ENCODE results near the gene CHORDC1.
A peak's percentile ranks its signal among the peaks of the same experiment; 100 is the strongest.
"Not testable (repeated sequence)": the region's sequence is repeated elsewhere in the genome, so short reads cannot be mapped to it uniquely, and the experiment has no call there.

The CHORDC1 gene

DNA sequence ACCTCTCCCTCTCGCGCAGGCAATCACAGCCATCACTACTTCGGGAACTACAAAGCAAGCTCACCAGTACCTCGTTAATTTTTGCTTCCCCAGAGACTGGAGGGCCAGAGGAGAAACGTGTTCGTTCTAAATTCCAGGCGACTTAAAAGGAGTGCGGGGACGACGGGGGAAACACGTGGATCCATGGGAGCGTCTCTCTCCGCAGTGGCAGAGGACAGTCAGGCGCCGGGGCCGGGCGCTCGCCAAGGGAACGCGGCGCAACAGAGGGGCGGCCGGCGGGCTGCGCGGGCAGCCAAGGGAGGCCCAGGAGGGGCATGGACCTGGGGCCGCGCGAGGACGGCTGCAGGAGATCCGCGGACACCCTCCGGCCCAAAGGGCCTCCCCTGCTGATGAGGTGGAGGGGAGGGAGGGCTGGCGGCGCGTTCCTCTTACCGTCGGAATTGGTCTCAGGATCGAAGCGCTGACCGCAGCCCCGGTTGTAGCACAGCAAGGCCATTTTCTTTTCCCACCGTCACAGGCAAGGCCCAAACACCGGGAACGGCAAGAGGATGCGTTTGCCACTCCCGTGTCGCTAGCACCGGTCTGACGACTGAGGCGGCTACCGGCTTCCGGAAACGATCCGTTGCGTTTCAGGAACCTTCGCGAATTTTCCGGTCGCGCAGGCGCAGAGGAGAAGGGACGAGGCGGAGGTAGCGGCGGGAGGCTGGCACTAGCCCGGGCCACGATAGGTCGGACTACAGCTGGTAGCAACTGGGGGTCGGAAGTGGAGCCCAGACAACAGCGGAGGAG lies at the start of gene CHORDC1:
TSS of gene CHORDC1 (minus strand) at position 591 of the 789 bp plus-strand sequence. CDS start at position 496, 95 bp downstream.
- peak; percentile 16 for FAIRE-seq

DNA sequence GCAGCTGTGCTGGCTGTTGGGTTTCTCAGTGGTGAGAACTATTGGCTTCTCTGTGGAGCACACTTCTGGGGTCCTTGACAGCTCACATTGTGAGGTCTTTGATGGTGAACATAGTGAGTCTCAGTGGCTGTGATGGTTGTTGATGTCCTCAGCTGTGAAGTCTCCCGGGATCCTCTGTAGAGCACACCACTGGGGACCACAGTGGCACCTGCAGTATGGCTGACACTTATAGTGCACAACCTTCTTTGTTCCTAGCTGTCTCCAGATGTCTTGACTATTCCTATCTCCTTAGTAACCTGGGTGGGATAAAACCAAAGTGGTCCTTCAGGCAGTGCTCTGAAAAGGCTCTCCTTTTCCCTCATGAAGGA lies 34.3 kb upstream of the CHORDC1 start:
- FAIRE-seq: no peak

More for the DNA sequence above, at the start of gene CHORDC1:
- peak; percentile 70 for DNase-seq (ENCODE audit: low spot score)

DNA sequence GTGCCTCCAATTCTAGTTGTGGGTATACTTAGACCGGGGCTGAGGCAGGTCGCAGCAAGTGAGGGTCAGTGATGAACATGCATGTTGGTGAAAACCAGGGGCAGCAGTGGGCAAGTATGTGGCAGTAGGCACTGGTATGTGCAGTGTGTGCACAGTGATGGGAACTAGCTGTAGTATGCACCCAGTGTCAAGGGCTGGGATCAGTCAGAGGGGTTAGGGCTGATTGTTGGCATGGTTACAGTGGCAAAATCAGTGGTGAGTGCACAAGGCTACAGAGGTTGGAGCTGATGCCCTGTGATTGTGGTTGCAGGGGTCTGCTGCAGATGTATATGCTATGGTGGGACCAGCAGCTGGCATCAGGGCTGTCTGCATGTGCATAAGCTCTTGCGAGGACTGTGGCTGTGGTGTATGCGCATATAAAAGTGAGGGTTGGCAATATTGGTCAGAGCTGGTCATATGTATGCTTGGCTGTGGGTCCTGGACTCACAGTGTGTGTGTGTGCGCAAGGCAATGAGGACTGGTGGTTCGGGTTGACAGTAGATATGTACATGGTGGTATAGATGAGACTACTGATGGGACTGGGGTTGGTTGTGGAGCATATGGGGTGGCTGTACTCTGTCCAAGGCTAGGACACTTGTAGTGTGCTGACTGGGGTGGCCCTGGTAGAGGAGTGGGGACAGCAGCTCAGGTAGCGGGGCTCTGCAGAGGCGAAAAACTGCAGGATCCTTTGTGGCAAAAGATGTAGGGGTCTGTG lies 33.7 kb upstream of the CHORDC1 start:
- DNase-seq (ENCODE audit: low spot score) (no peak), FAIRE-seq (no peak)

More for the DNA sequence above, 34.3 kb upstream of the CHORDC1 start:
- no peak for DNase-seq (ENCODE audit: low spot score)

DNA sequence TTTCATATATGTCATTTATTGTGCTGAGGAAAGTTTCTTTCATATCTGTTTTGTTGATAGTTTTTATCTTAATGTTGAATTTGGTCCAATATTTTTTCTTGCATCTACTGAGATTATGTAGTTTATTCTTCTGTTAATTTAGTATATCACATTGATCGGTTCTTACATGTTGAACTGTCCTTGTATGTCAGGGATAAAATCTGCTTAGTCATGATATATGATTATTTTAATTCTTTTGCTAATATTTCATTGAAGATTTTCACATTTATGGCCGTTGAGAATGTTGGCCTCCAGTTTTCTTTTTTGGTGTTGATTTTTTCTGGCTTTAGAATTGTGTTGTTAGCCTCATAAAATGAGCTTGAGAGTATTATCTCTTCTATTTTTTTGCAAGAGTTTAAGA lies 31.2 kb upstream of the CHORDC1 start:
- FAIRE-seq (no peak), DNase-seq (ENCODE audit: low spot score) (no peak)

DNA sequence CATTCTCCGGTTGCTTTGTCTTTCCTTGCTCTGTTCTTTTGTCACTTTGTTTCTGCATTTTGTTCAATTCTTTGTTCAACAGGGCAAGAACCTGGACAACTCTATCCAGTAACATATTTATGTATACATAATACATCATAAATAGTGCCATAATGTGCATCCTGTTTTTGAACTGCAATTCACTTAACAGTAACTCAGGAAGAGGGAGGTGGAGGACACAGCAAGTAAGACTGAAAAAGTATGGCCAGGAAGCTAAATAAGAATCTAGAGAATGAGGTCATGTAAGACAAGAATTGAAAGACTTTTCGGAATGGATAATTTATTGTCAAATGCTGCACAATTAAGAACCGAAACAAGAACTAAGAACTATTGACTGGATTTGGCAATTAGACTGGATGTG lies 29.2 kb upstream of the CHORDC1 start:
- FAIRE-seq (no peak), DNase-seq (ENCODE audit: low spot score) (no peak)

DNA sequence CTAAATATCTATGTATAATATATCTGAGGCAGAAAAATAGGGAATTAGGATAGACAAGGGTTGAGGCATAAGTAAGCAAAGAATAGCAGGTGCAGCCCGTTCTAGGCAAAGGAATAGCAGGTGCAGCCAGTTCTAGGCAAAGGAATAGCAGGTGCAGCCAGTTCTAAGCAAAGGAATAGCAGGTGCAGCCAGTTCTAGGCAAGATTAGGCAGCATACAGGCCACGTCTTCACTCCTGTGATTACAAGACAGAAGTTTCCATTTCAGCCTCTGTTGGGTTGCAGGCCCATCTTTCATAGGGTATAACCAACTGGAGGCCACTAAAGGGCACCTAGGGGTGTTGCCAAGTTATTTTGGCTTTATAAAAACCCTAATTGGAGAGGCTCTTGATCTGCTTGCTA lies 28.8 kb upstream of the CHORDC1 start:
- FAIRE-seq (no peak), DNase-seq (ENCODE audit: low spot score) (no peak)

DNA sequence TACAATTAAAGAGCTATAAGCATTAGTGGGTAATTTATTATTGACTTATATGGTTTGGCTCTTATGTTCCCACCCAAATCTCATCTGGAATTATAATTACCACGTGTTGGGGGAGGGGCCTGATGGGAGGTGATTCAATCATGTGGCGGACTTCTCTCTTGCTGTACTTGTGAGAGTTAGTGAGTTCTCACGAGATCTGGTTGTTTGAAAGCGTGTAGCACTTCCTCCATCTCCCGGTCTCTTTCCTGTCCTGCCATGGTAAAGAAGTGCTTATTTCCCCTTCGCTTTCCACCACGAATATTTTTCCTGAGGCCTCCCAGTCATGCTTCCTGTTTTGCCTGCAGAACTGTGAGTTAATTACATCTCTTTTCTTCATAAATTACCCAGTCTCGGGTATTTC lies 28.1 kb upstream of the CHORDC1 start:
- no peak for FAIRE-seq

DNA sequence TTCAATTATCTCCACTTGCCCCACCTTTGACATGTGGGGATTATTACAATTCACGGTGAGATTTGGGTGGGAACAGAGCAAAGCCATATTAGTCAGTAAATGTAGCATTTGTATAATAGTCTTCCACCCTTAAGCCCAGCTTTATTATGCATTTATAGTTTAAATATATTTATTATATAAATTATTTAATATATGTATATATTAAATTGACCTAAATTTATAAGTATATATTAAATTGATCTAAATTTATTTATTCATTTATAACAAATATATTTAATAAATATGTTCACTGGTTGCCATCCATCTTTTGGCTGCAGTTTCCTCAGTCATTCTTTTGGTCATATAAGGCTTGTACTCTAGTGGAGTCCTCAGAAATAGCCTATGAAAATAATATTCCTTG lies 23.6 kb upstream of the CHORDC1 start:
- FAIRE-seq: no peak

More for the DNA sequence above, 28.1 kb upstream of the CHORDC1 start:
- no peak for DNase-seq (ENCODE audit: low spot score)

DNA sequence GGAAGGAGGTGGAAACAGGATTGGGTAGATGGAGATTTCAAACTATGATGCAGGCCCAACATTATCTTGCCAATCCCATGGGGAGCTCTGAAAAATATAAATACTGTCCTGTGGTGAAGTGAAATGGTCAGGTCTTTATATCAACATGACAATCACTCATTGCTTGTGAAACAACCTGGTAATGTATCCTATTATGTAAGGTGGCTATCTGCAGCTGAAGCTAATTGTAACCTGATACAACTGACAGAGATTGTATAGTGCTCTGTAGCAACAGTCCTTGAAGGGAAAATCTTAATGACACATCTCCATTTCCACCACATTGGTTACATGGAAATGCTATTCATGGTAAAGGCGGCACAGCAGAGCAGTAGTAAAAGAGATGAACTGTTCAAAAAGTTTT lies 20.7 kb upstream of the CHORDC1 start:
- DNase-seq (ENCODE audit: low spot score): no peak
- no peak for FAIRE-seq

More for the DNA sequence above, 23.6 kb upstream of the CHORDC1 start:
- DNase-seq (ENCODE audit: low spot score): no peak

DNA sequence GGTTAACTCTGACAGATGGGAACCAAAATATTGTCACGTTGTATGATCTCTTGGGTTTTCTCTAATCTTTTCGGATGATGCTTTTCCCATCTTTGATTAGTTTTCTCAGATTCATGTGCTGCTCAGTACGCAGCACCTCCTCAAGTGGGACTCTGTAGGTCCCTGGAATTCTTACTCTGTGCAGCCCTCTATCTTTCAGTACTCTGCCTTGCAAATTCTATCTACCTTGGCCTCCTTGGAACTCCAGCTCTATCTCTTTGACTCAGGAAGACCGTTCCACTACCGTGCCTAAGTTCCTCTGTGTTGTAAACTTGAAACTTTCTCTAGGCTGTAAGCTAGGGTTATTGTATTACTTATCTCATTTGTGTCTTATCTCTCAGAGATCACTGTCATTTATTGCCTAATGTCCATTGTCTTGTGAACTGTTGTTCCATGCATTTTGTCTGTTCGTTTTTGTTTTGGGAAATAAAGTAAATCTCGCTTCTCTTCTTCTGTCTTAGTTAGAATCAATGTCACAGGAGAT lies 20.1 kb upstream of the CHORDC1 start:
- FAIRE-seq (no peak), DNase-seq (ENCODE audit: low spot score) (no peak)

DNA sequence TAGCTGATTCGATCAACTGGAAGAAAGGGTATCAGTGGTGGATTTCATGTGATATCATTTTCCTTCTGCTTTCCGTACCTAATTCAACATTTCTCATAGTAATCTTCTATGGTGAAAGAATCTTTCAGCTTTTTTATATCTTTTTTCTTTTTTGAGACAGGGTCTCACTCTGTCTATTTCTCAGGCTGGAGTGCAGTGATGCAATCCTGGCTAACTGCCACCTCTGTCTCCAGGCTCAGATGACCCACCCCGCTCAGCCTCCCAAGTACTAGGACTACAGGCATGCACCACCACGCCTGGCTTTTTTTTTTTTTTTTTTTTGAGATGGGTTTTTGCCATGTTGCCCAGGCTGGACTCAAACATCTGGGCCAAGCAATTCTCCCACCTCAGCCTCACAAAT lies 18.6 kb upstream of the CHORDC1 start:
- no peak for DNase-seq (ENCODE audit: low spot score)
- FAIRE-seq: no peak

DNA sequence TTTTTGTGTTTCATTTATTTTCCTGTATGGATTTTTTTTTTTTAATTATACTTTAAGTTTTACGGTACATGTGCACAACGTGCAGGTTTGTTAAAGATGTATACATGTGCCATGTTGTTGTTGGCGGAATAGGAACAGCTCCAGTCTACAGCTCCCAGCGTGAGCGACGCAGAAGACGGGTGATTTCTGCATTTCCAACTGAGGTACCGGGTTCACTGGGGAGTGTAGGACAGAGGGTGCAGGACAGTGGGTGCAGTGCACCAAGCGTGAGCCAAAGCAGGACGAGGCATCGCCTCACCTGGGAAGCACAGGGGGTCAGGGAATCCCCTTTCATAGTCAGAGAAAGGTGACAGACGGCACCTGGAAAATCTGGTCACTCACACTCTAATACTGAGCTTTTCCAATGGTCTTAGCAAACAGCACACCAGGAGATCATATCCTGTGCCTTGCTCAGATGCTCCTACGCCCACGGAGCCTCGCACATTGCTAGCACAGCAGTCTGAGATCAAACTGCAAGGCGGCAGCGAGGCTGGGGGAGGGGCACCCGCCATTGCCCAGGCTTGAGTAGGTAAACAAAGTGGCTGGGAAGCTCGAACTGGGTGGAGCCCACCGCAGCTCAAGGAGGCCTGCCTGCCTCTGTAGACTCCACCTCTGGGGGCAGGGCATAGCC lies 17.3 kb upstream of the CHORDC1 start:
- not testable (repeated sequence) for DNase-seq (ENCODE audit: low spot score); FAIRE-seq

DNA sequence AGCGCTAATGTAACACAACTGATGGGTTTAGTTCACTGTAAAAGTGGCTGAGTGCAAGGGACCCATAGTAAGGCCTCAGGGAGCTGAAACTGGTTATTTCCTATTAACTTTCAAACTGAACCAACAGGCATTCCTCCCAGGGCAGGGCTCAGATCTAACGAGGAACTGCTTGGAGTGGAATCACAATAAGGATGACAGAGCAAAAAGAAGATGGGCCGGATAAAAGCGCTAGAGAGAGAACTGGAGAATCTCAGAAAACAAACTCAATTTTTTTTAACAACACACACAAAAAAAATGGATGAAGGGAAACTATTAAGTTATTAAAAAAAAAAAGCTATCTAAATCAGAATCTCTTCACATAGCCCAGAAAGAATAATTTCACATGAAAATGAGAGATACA lies 14.2 kb upstream of the CHORDC1 start:
- FAIRE-seq: no peak
- no peak for DNase-seq (ENCODE audit: low spot score)

DNA sequence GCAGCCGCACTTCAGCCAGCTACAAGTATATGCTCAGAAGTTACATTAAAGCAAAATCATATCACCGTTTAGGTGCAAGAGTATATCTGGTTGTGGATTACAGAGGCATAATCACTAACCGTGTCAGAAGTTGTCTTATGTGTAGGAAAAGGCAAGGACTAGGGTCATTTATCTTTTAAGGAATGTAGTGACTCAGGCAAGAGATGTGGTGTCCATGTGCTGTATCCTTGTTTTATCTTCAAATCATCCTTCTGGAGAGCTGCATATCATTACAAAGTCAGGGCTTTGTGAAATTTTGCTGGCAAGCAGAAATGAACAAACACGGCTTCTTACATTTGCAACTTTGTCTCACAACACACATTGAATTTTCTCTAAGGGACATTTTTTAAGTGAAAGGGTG lies 12.7 kb upstream of the CHORDC1 start:
- no peak for DNase-seq (ENCODE audit: low spot score)
- FAIRE-seq: no peak

DNA sequence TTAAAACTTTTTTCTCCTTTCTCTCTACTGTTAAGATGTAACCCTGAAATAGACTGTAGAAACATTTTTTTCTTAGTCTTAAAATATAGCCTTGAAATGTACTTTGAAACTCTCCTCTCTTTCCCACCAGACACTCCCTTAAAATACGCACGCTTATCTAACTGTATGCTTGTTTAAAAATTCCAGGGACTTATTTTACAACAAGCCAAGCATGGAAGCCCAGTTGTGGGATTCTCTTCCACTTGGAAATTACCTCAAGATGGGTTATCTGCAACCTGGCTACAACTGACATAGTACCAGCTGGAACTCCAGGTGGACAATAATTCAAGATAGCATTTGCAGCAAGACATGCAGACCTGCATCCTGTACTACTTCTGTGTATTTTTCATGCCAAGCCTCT lies 12.1 kb upstream of the CHORDC1 start:
- DNase-seq (ENCODE audit: low spot score) (no peak), FAIRE-seq (no peak)

DNA sequence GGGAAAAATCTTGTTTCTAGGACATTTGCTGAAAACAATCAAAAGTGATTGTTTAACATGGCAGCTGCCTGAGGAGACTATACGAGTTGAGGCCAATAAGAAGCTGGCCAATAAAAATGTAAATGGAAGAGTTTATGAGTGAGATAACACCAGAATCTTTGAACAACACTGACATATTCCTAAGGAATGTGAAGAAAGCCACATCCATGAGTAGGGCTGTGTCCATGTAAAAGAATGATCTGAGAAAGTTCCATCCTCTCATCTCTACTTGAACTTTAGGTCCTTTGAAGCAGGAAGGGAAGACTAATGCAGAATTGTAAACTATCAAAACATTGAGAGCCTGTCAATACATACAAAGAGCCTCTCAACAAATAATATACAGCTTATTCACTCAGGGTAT lies 6.9 kb upstream of the CHORDC1 start:
- FAIRE-seq: no peak
- DNase-seq (ENCODE audit: low spot score): peak; percentile 15

DNA sequence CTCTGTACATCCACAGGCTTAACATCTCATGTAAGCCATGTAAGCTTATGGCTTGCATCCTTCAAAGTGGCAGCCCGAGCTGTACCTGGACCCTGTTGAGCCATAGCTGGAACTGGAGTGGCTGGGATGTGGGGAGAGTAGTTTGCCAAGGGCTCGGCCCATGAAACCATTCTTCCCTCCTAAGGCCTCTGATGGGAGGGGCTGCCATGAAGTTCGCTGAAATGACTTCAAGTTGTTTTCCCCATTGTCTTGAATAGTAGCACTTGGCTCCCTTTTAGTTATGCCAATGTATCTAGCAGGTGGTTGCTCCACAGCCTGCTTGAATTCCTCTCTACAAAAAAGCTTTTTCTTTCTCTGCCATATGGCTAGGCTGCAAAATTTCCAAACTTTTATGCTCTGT lies 5.2 kb upstream of the CHORDC1 start:
- FAIRE-seq: no peak
- no peak for DNase-seq (ENCODE audit: low spot score)

DNA sequence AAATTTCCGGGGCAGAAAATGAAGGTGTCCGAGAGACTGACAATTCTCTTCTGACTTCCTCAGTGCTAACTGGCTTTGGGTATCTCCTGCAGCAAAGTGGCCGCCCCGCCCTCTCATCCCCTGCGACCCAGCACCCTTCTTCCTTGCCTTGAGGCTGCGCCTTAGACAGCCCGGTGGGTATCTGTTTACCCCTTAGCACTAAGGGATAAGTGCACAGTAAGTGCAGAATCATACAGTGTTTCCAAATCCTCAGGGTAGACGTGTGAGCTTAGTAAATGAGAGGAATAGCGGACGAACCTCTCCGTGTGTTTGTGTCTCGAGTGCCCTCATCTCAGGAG lies 368 bp upstream of the CHORDC1 start:
- no peak for DNase-seq (ENCODE audit: low spot score)
- no peak for FAIRE-seq

DNA sequence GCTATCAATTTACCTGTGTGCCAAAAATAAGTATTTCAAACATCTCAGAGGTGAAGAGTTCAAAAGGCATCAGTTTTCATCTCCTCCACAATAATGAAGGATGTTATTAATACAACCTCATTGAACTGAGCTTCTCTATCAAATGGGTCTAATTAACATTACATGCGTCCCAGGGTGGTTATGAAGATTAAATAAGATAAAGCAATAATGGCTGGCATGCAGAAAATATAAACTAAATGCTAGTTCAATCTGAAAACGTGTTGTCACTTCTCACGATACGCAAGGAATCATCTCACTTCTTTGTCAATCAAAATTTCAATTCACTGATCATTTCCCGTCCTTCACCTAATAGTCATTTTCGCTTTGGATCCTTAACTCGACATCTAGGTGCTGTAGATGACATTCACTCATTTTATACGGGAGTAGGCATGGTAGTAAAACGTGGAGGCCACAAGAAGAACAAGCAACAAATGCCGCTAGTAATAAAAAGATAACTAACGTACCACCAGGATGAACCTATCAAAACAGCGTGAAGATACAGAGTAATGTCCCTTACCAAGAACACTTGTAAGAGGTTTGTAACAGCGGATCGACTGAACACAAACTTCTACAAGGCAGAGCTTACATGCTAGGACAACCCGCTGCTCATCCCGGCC lies 918 bp downstream of the CHORDC1 start:
- DNase-seq (ENCODE audit: low spot score) (no peak), FAIRE-seq (no peak)

DNA sequence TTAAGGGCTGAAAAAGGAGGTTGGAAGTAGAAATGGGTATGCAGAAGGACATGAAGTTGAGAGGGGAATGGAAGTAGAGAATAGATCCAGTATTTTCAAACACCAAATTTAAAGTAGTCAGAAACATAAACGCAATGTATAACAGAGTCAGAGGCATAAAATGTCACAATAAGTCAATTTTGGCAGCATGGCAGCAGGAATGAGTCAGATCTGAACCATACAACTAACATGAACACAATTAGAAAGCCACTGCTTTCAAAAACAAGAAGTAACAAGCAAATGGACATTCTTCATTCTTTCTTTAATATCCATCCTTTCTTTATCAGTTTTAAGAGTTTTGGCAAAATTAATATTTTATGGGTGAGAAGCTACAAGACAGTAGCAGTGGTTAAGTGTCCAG lies 2.5 kb downstream of the CHORDC1 start:
- no peak for DNase-seq (ENCODE audit: low spot score)
- no peak for FAIRE-seq

DNA sequence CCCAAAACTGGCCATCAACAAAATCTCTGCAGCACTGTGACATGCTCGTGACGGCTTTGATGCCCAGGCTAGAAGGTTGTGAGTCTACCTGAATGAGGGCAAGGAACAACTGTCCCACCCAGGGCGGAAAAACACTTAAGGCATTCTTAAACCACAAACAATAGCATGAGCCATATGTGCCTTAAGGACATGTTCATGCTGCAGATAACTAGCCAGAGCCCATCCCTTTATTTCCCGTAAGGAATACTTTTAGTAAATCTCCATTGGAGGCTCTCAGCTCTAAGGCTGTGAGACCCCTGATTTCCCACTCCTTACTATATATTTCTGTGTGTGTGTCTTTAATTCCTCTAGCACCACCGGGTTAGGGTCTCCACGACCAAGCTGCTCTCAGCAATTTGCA lies 3.4 kb downstream of the CHORDC1 start:
- FAIRE-seq: no peak
- DNase-seq (ENCODE audit: low spot score): no peak

DNA sequence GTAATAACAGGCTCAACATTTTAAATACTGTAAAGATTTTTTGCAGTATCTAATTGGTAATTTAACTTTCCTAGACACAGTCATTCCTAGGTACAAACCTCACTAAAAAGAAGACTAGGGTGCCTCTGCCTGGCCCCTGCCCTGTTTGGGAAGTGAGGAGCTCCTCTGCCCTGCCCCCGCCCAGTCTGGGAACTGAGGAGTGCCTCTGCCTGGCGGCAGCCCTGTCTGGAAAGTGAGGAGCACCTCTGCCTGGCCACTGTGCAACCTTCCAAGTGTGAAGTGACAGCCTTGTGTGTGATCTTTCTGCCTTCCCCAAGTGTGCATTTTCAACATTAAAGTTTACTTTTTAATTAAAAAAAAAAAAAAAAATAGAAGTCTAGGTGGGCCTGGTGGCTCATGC lies 4.2 kb downstream of the CHORDC1 start:
- DNase-seq (ENCODE audit: low spot score): no peak
- FAIRE-seq: no peak

Data from RCC 7860 (cell line).